Hepatocyte (in vitro differentiated cells): ENCODE measurements around the gene CCDC82. TPM values are rescaled to one million over a fixed set of nuclear protein-coding genes. Genes with fewer than 3 reads are reported as not detected.

Experiments used
- DNase-seq: peaks from one replicate; pipeline ENCODE4 v3.0.0-alpha.2; 2016; ENCODE audit warnings: low spot score
- H2AFZ ChIP-seq: fragments of 200-600 bp; sonication (generic); 2 replicates; pipeline ENCODE4 v1.6.0; 2016; ENCODE audit warnings: antibody characterized with exemption, mild to moderate bottlenecking
- H3K27ac ChIP-seq: fragments of 200-600 bp; sonication (generic); 2 replicates; pipeline ENCODE4 v1.5.1; 2016; ENCODE audit warnings: mild to moderate bottlenecking
- H3K27me3 ChIP-seq: fragments of 200-600 bp; sonication (generic); 2 replicates; pipeline ENCODE4 v1.6.1; 2016
- H3K36me3 ChIP-seq: fragments of 200-600 bp; sonication (generic); replicated peaks from 2 replicates; pipeline ENCODE4 v1.5.1; 2016; ENCODE audit warnings: low read depth; ENCODE audit not compliant: insufficient read depth
- H3K4me1 ChIP-seq: fragments of 200-600 bp; sonication (generic); 2 replicates; pipeline ENCODE4 v1.5.1; 2016; ENCODE audit warnings: mild to moderate bottlenecking, moderate library complexity; ENCODE audit not compliant: insufficient read depth
- H3K4me2 ChIP-seq: fragments of 200-600 bp; sonication (generic); 2 replicates; pipeline ENCODE4 v1.6.0; 2016
- H3K4me3 ChIP-seq: fragments of 200-600 bp; sonication (generic); 2 replicates; pipeline ENCODE4 v1.5.1; 2016; ENCODE audit warnings: mild to moderate bottlenecking
- H3K79me2 ChIP-seq: fragments of 200-600 bp; sonication (generic); 2 replicates; pipeline ENCODE4 v1.6.0; 2017; ENCODE audit warnings: mild to moderate bottlenecking
- H3K9me2 ChIP-seq: fragments of 200-600 bp; sonication (generic); replicated peaks from 2 replicates; pipeline ENCODE4 v1.6.0; 2017; ENCODE audit warnings: mild to moderate bottlenecking; ENCODE audit not compliant: insufficient read depth
- H3K9me3 ChIP-seq: fragments of 200-600 bp; sonication (generic); 2 replicates; pipeline ENCODE4 v1.5.1; 2016; ENCODE audit warnings: low read depth, mild to moderate bottlenecking
- H4K20me1 ChIP-seq: fragments of 200-600 bp; sonication (generic); 2 replicates; pipeline ENCODE4 v1.6.0; 2016; ENCODE audit warnings: mild to moderate bottlenecking; ENCODE audit not compliant: insufficient read depth, poor library complexity, severe bottlenecking
- CTCF ChIP-seq: fragments of 200-600 bp; sonication (generic); IDR thresholded peaks from 2 replicates; pipeline ENCODE4 v1.5.1; 2016; ENCODE audit warnings: antibody characterized with exemption, mild to moderate bottlenecking; ENCODE audit not compliant: poor library complexity
- EZH2 ChIP-seq: fragments of 200-600 bp; sonication (generic); IDR thresholded peaks from 2 replicates; pipeline ENCODE4 v1.6.1; 2016; ENCODE audit warnings: antibody characterized with exemption, mild to moderate bottlenecking, borderline replicate concordance
- EZH2phosphoT487 ChIP-seq: fragments of 200-600 bp; sonication (generic); IDR thresholded peaks from one replicate; pipeline ENCODE4 v1.6.1; 2018; ENCODE audit warnings: antibody characterized with exemption, mild to moderate bottlenecking, low read depth, moderate library complexity; ENCODE audit not compliant: unreplicated experiment, severe bottlenecking
- WGBS: methylation state at CpG from one replicate; pipeline ENCODE4 v1.1.6; 2016; ENCODE audit warnings: low lambda C conversion rate; ENCODE audit errors: missing lambda C conversion rate; 5-methylcytosine and 5-hydroxymethylcytosine counted together
- polyA plus RNA-seq: library from polyadenylated mRNA; unstranded; fragments of >200 nt; fragmentation: Nextera tagmentation; extraction: Ambion mirVana; gene quantifications from 2 replicates; pipeline ENCODE4 v1.2.1, GENCODE V29; 2016
- total RNA-seq: library from RNA; depleted of rRNA; stranded (reverse); fragments of >200 nt; gene quantifications from 2 replicates; pipeline ENCODE4 v1.2.3, GENCODE V29; 2014

Gene CCDC82
- total and polyA plus RNA-seq, 2 experiments from 2014 or later = 12.7 to 16.3 TPM

GRCh38 chr11:96391698-96392307 lies 2.1 kb upstream of the CCDC82 start:
- Histone ChIP-seq H4K20me1 (no peaks in the 10 kb centered on the region), H3K4me2 (no peak overlapping the region), H3K27me3 (no peaks in the 10 kb centered on the region), H3K36me3 (no peaks in the 10 kb centered on the region), H3K4me1 (peaks cover 7% of the 10 kb centered on the region), H3K4me3 (no peak overlapping the region), H2AFZ (no peak overlapping the region), H3K9me2 (no peaks in the 10 kb centered on the region), H3K79me2 (peaks cover 45% of the 10 kb centered on the region), H3K9me3 (no peaks in the 10 kb centered on the region), H3K27ac (no peak overlapping the region)
- TF ChIP-seq EZH2 (no peak), CTCF (peak; percentile 5)
- no peak for DNase-seq
- WGBS = 94% methylated on average over 3 of the region's 3 CpGs

DNA sequence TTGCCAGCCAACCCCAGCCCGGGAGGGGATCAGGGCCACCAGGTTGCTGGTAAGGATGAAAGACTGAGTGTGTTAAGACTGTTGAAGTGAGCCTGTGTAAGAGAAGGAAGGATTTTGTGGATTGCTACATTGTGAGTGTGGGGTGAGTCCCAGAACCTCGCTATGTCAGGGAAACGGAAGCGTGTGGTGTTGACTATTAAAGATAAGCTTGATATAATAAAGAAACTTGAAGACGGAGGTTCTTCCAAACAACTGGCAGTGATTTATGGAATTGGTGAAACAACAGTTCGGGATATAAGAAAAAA lies 728 bp upstream of the CCDC82 start:
- Histone ChIP-seq H2AFZ (peak overlapping the region; percentile 77), H3K4me1 (peaks cover 7% of the 10 kb centered on the region), H3K79me2 (peaks cover 52% of the 10 kb centered on the region), H3K4me3 (peak overlapping the region; percentile 70), H4K20me1 (no peaks in the 10 kb centered on the region), H3K9me3 (no peaks in the 10 kb centered on the region), H3K27ac (peak overlapping the region; percentile 94), H3K4me2 (peak overlapping the region; percentile 84), H3K36me3 (no peaks in the 10 kb centered on the region), H3K9me2 (no peaks in the 10 kb centered on the region), H3K27me3 (no peaks in the 10 kb centered on the region)
- no peak for DNase-seq
- TF ChIP-seq EZH2 (no peak), EZH2phosphoT487 (no peak), CTCF (no peak)
- 44% methylated on average over 6 of the region's 6 CpGs for WGBS

DNA sequence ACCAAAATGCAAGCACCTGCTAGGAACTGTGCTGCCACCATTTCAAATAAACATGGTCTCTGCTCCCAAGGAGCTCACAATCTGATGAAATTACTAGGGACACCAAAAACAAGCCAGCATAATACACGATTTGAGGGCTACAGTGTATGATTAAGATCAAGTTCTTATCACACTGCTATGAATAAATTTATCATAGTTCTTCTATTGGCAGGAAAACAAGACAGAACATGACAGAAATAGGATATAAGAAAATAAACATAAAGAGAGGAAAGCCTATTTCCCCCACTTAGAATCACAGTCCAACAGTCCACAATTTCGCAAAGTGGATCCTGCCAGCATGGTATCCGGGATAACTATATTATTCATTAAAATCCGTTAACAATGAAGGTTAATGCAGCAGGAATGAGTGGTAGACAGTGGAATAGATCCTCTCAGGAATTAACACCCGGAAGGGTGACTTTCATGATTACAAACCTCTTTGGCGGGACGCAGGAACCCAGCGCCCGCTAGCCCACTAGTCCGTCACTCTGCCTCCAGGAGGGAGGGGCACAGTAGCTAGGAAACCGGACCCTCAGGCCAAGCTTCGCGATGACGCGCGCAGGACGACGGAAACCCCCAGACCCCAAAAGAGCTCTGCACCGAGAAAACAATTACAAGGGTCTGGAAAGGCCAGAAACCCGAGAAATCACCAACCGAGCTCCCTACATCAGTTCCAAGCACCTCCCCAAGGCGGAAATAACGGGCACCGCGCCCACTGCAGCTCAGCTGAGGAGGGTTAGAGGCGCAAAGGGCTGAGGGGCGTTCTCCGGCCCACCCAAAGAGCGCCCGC lies 607 bp downstream of the CCDC82 start:
- Histone ChIP-seq H3K4me3 (peak overlapping the region; percentile 47), H3K27me3 (no peaks in the 10 kb centered on the region), H3K4me1 (peaks cover 7% of the 10 kb centered on the region), H4K20me1 (no peaks in the 10 kb centered on the region), H3K9me2 (no peaks in the 10 kb centered on the region), H3K4me2 (peak overlapping the region; percentile 71), H3K27ac (peak overlapping the region; percentile 81), H3K79me2 (peaks cover 52% of the 10 kb centered on the region), H3K36me3 (no peaks in the 10 kb centered on the region), H2AFZ (peak overlapping the region; percentile 59), H3K9me3 (no peaks in the 10 kb centered on the region)
- DNase-seq = no peak
- 2% methylated on average over 30 of the region's 30 CpGs for WGBS
- TF ChIP-seq CTCF (no peak), EZH2 (no peak), EZH2phosphoT487 (no peak)
